Measurements from ENCODE around the gene TBC1D5.

GRCh38 chr3:17518189-17519059 is 224.0 kb downstream of the TBC1D5 start:
- TF ChIP-seq CTCF (IDR thresholded peaks at IDR 0.05; ENCODE audit: low read depth, low read length, poor library complexity, severe bottlenecking) (no peak), EZH2phosphoT487 (IDR thresholded peaks at IDR 0.05; ENCODE audit: borderline replicate concordance, low read length) (no peak)
